A549 (cell line): ENCODE measurements around the gene TMEM266. TPM values are rescaled to one million over a fixed set of nuclear protein-coding genes. Genes with fewer than 3 reads are reported as not detected.
"Not testable (repeated sequence)": the region's sequence is repeated elsewhere in the genome, so short reads cannot be mapped to it uniquely, and the experiment has no call there.

Source experiments
- ATAC-seq, 2 experiments: fragments of 200-7000 bp in 1 of 2; fragments of >200 bp in 1 of 2; cut with Nextera tagmentation in 1 of 2; cut with Tn5 transposase in 1 of 2; 3 replicates each; pipeline versions ENCODE4 v1.8.0 to v1.9.1; 2018 to 2020; ENCODE audit warnings: mild to moderate bottlenecking in 1 of 2, moderate library complexity in 1 of 2
- CTCF ChIA-PET: fragments of 300-600 bp; sonication (Branson Sonifier 250); formaldehyde crosslinking; extraction: SDS; loops from one replicate; lab custom pipeline; 2021; ENCODE audit warnings: antibody characterized with exemption, inconsistent platforms; lab: Yijun Ruan, JAX
- POLR2A ChIA-PET: fragments of 350-600 bp; formaldehyde crosslinking; extraction: SDS; loops from one replicate; lab custom pipeline; 2021; ENCODE audit warnings: antibody characterized with exemption, inconsistent platforms; lab: Yijun Ruan, JAX
- DNase-seq, 2 experiments: peaks; one replicate each; pipeline versions ENCODE4 v3.0.0 to v3.0.0-alpha.2; 2011 to 2016; ENCODE audit warnings: low read depth in 1 of 2, low spot score in 1 of 2
- FAIRE-seq: peaks from 2 replicates; lab custom pipeline; 2011; peaks lifted over from hg19 to GRCh38; lab: Jason Lieb, UNC
- H3K27ac ChIP-seq, 2 experiments: fragments of >200 bp; sonication (Bioruptor Twin); formaldehyde crosslinking; 3 replicates each; pipeline ENCODE4 v1.5.1; 2016 to 2017
- H3K4me1 ChIP-seq: fragments of >200 bp; sonication (Bioruptor Twin); formaldehyde crosslinking; 3 replicates; pipeline ENCODE4 v1.6.1; 2016
- H3K4me2 ChIP-seq: fragments of >200 bp; sonication (Bioruptor Twin); formaldehyde crosslinking; 3 replicates; pipeline ENCODE4 v1.6.1; 2016
- H3K4me3 ChIP-seq: fragments of >200 bp; sonication (Bioruptor Twin); formaldehyde crosslinking; 3 replicates; pipeline ENCODE4 v1.5.1; 2016
- H3K9me3 ChIP-seq: fragments of >200 bp; sonication (Bioruptor Twin); formaldehyde crosslinking; 3 replicates; pipeline ENCODE4 v1.6.1; 2016
- CBX8 ChIP-seq: fragments of 200-600 bp; sonication (generic); IDR thresholded peaks from 2 replicates; pipeline ENCODE4 v1.6.1; 2016
- CHD2 ChIP-seq: fragments of 150-350 bp; IDR thresholded peaks from 2 replicates; pipeline ENCODE4 v1.6.1; 2014; ENCODE audit warnings: low read length; ENCODE audit not compliant: partially characterized antibody
- CTCF ChIP-seq: fragments of >200 bp; sonication (Bioruptor Twin); formaldehyde crosslinking; IDR thresholded peaks from 3 replicates; pipeline ENCODE4 v1.5.1; 2016
- ELK1 ChIP-seq: fragments of 150-350 bp; IDR thresholded peaks from 2 replicates; pipeline ENCODE4 v1.6.1; 2014; ENCODE audit warnings: low read depth, mild to moderate bottlenecking, low read length
- ESRRA ChIP-seq: fragments of 150-350 bp; IDR thresholded peaks from 2 replicates; pipeline ENCODE4 v1.6.1; 2014; ENCODE audit warnings: mild to moderate bottlenecking, low read length, borderline replicate concordance
- FOSB ChIP-seq: fragments of 250-450 bp; sonication (Bioruptor Pico); IDR thresholded peaks from 2 replicates; pipeline ENCODE4 v1.5.0; 2020; ENCODE audit warnings: mild to moderate bottlenecking, moderate library complexity
- HOXB13 ChIP-seq: fragments of 250-450 bp; sonication (Bioruptor Pico); IDR thresholded peaks from 2 replicates; pipeline ENCODE4 v1.5.0; 2020; ENCODE audit warnings: low read depth, mild to moderate bottlenecking, moderate library complexity
- HOXB5 ChIP-seq: fragments of 250-450 bp; sonication (Bioruptor Pico); IDR thresholded peaks from 2 replicates; pipeline ENCODE4 v1.5.0; 2020; ENCODE audit warnings: mild to moderate bottlenecking, moderate library complexity
- JUNB ChIP-seq: fragments of >200 bp; sonication (Bioruptor Twin); formaldehyde crosslinking; IDR thresholded peaks from 2 replicates; pipeline ENCODE4 v1.6.1; 2016
- PBX3 ChIP-seq: IDR thresholded peaks from 2 replicates; pipeline ENCODE4 v1.6.1; 2012
- PHF8 ChIP-seq: fragments of 200-600 bp; sonication (generic); IDR thresholded peaks from 2 replicates; pipeline ENCODE4 v1.6.1; 2016; ENCODE audit warnings: low read depth, mild to moderate bottlenecking, antibody characterized with exemption, moderate library complexity, borderline replicate concordance
- RAD21 ChIP-seq, 2 experiments: fragments of >200 bp in 1 of 2; sonication (Bioruptor Twin) in 1 of 2; formaldehyde crosslinking in 1 of 2; IDR thresholded peaks in 1 of 2; conservative IDR thresholded peaks in 1 of 2; 2 replicates in 1 of 2; 3 replicates in 1 of 2; pipeline ENCODE4 v1.6.1; 2012 to 2018; ENCODE audit warnings: inconsistent platforms in 1 of 2
- RARB ChIP-seq: fragments of 250-450 bp; sonication (Bioruptor Pico); IDR thresholded peaks from 2 replicates; pipeline ENCODE4 v1.8.0; 2021; ENCODE audit warnings: mild to moderate bottlenecking, moderate library complexity
- REST ChIP-seq: fragments of 200-600 bp; sonication (generic); IDR thresholded peaks from 2 replicates; pipeline ENCODE4 v1.6.1; 2016; ENCODE audit warnings: antibody characterized with exemption, mild to moderate bottlenecking, moderate library complexity
- RFX5 ChIP-seq: fragments of 450-650 bp; IDR thresholded peaks from 2 replicates; pipeline ENCODE4 v1.7.1; 2014; ENCODE audit warnings: antibody characterized with exemption, mild to moderate bottlenecking, moderate library complexity
- RNF2 ChIP-seq: fragments of 200-600 bp; sonication (generic); IDR thresholded peaks from 2 replicates; pipeline ENCODE4 v1.6.1; 2016; ENCODE audit warnings: low read depth, mild to moderate bottlenecking, antibody characterized with exemption, moderate library complexity, borderline replicate concordance
- TFCP2L1 ChIP-seq: fragments of 250-450 bp; sonication (Bioruptor Pico); IDR thresholded peaks from 2 replicates; pipeline ENCODE4 v1.5.0; 2021; ENCODE audit warnings: mild to moderate bottlenecking
- ZC3H11A ChIP-seq: fragments of 450-650 bp; IDR thresholded peaks from 2 replicates; pipeline ENCODE4 v1.6.1; 2014; ENCODE audit warnings: antibody characterized with exemption, mild to moderate bottlenecking
- ZNF302 ChIP-seq: fragments of 250-450 bp; sonication (Bioruptor Pico); IDR thresholded peaks from 2 replicates; pipeline ENCODE4 v1.9.0; 2021; ENCODE audit warnings: inconsistent platforms, mild to moderate bottlenecking, moderate library complexity
- ZSCAN20 ChIP-seq: fragments of 250-450 bp; sonication (Bioruptor Pico); IDR thresholded peaks from 2 replicates; pipeline ENCODE4 v1.8.0; 2022; ENCODE audit warnings: mild to moderate bottlenecking, moderate library complexity
- WGBS: methylation state at CpG from one replicate; pipeline ENCODE4 v1.1.6; 2017; ENCODE audit errors: missing lambda C conversion rate; 5-methylcytosine and 5-hydroxymethylcytosine counted together
- polyA plus RNA-seq, 4 experiments: library from polyadenylated mRNA; depleted of rRNA in 3 of 4; stranded (reverse); fragments of >200 nt; fragmentation: RNase III in 1 of 4; extraction: RNeasy Plus Mini Kit Qiagen cat#74134 plus additional on column Dnase treatment in 1 of 4; gene quantifications; 2 replicates in 3 of 4; 3 replicates in 1 of 4; pipeline ENCODE4 v1.2.3, GENCODE V29; 2011 to 2017

TMEM266 gene
- polyA plus RNA-seq, 2 of the 4 experiments (the other 2 are of a cell fraction): 0.06 to 0.08 TPM

GRCh38 chr15:76035593-76035992 is 24.2 kb upstream of the TMEM266 start:
- H3K4me1 ChIP-seq: no peaks in the 10 kb centered on the region
- POLR2A ChIA-PET: no interaction called here
- no peak overlapping the region for H3K4me2 ChIP-seq
- FAIRE-seq: no peak
- no peak for TF ChIP-seq CTCF
- TF ChIP-seq ELK1: no peak
- TF ChIP-seq RARB (CRISPR knock-in tag): no peak
- H3K9me3 ChIP-seq: no peaks in the 10 kb centered on the region; the same call in 2 of the 3 replicates
- H3K4me3 ChIP-seq: no peak overlapping the region
- no peak for ATAC-seq
- no peak for DNase-seq
- WGBS: 18% methylated on average over 3 of the region's 3 CpGs
- CTCF ChIA-PET: interaction anchor here (1.1 to 3.1 kb wide), 5 partner anchors 12 to 115 kb away, joined by 3 to 19 read pairs (median 4); no protein-coding TSS in a partner anchor
- H3K27ac ChIP-seq: no peak overlapping the region

GRCh38 chr15:76038512-76038911 is 21.3 kb upstream of the TMEM266 start:
- no peaks in the 10 kb centered on the region for H3K4me1 ChIP-seq
- H3K27ac ChIP-seq: no peak overlapping the region
- ChIA-PET CTCF (interaction anchor here (1.2 to 3.1 kb wide), 3 partner anchors 18 to 110 kb away, joined by 3 to 19 read pairs (median 3); no protein-coding TSS in a partner anchor), POLR2A (no interaction called here)
- DNase-seq: no peak
- no peaks in the 10 kb centered on the region for H3K9me3 ChIP-seq
- ATAC-seq: no peak
- H3K4me2 ChIP-seq: no peak overlapping the region
- WGBS: 27% methylated on average over 1 of the region's 1 CpG
- TF ChIP-seq ESRRA (no peak), ELK1 (no peak), RFX5 (no peak), RARB (CRISPR knock-in tag) (no peak), FOSB (no peak), PHF8 (no peak), CHD2 (no peak), PBX3 (no peak), REST (no peak), CBX8 (no peak), ZNF302 (CRISPR knock-in tag) (no peak), ZSCAN20 (CRISPR knock-in tag) (no peak), TFCP2L1 (CRISPR knock-in tag) (no peak), ZC3H11A (no peak), JUNB (no peak), HOXB5 (CRISPR knock-in tag) (no peak), RAD21 (conservative IDR thresholded peaks at IDR 0.05 in 1 of 2, IDR thresholded peaks at IDR 0.05 in 1 of 2) (no peak), RNF2 (no peak), HOXB13 (CRISPR knock-in tag) (no peak)
- no peak overlapping the region for H3K4me3 ChIP-seq
- no peak for FAIRE-seq

- H3K4me3 ChIP-seq, POLR2A ChIA-PET, DNase-seq, H3K9me3 ChIP-seq, FAIRE-seq, ATAC-seq, H3K4me2 ChIP-seq, H3K27ac ChIP-seq: not testable (repeated sequence)
- 68% methylated on average over 10 of the region's 10 CpGs for WGBS
- H3K4me1 ChIP-seq: peaks cover 10% of the 10 kb centered on the region; the same call in 2 of the 3 replicates
- CTCF ChIA-PET: interaction anchor here (0.5 to 2.5 kb wide), 2 partner anchors 85 to 278 kb away, joined by 3 to 23 read pairs; no protein-coding TSS in a partner anchor
Measured at GRCh38 chr15:76054201-76054600, 5.6 kb upstream of the TMEM266 start.
